Measurements from ENCODE around the gene WNT4. TPM values are rescaled to one million over a fixed set of nuclear protein-coding genes. Genes with fewer than 3 reads are reported as not detected.

WNT4 gene
- total and polyA plus RNA-seq, 10 donors = 0.07 to 0.47 (median 0.16) TPM; not detected in 1

GRCh38 chr1:22075718-22076117 lies 67.2 kb downstream of the WNT4 start:
- no peak for DNase-seq
- 9 to 27% (median 16%) methylated on average over 2 of the region's 2 CpGs for WGBS, 5 donors
- Histone ChIP-seq H3K27me3 (replicated peaks in 1 of 7) (no peaks in the 10 kb centered on the region), H3K4me3 (peak overlapping the region in 4 of 8 donors; percentile 1 to 41 (median 12)), H3K4me1 (peaks cover 70 to 100% (median 98%) of the 10 kb centered on the region in 6 donors), H3K9me3 (peaks cover 0 to 3% (median 0%) of the 10 kb centered on the region in 8 donors), H3K27ac (peak overlapping the region; percentile 16 to 73 (median 50)), H3K36me3 (peaks cover 0 to 61% (median 20%) of the 10 kb centered on the region in 6 donors)
- intact Hi-C loops (cut with DNase I; ENCODE audit: low total_unique reads) = no loop called here
- no peak for TF ChIP-seq POLR2AphosphoS5 (IDR thresholded peaks at IDR 0.05)
- no peak for TF ChIP-seq CTCF (IDR thresholded peaks at IDR 0.05 in 8 of 11, conservative IDR thresholded peaks at IDR 0.05 in 3 of 11)

- Histone ChIP-seq H3K36me3 (peaks cover 0 to 58% (median 15%) of the 10 kb centered on the region in 6 donors), H3K27ac (peak overlapping the region in 4 of 8 donors; percentile 46 to 73 (median 66)), H3K9me3 (peaks cover 0 to 7% (median 0%) of the 10 kb centered on the region in 8 donors), H3K4me3 (peak overlapping the region in 1 of 8 donors; percentile 41), H3K27me3 (replicated peaks in 1 of 7) (no peaks in the 10 kb centered on the region), H3K4me1 (peaks cover 69 to 100% (median 95%) of the 10 kb centered on the region in 6 donors)
- intact Hi-C loops (cut with DNase I; ENCODE audit: low total_unique reads) = no loop called here
- TF ChIP-seq POLR2AphosphoS5 (IDR thresholded peaks at IDR 0.05) = no peak
- no peak for TF ChIP-seq POLR2A (IDR thresholded peaks at IDR 0.05)
- no peak for TF ChIP-seq CTCF (IDR thresholded peaks at IDR 0.05 in 8 of 11, conservative IDR thresholded peaks at IDR 0.05 in 3 of 11)
- no peak for DNase-seq
- 15 to 25% (median 17%) methylated on average over 1 of the region's 1 CpG for WGBS, 5 donors
These were observed 68.1 kb downstream of the WNT4 start for GRCh38 chr1:22074803-22075202.

GRCh38 chr1:22071511-22071910 lies 71.4 kb downstream of the WNT4 start:
- WGBS, 5 donors = 53 to 72% (median 65%) methylated on average over 2 of the region's 2 CpGs
- DNase-seq = no peak
- Histone ChIP-seq H3K9me3 (peaks cover 0 to 7% (median 0%) of the 10 kb centered on the region in 8 donors), H3K36me3 (peaks cover 0 to 57% (median 2%) of the 10 kb centered on the region in 6 donors), H3K27ac (peak overlapping the region in 1 of 8 donors; percentile 2), H3K27me3 (replicated peaks in 1 of 7) (no peaks in the 10 kb centered on the region), H3K4me1 (peaks cover 50 to 100% (median 95%) of the 10 kb centered on the region in 6 donors), H3K4me3 (no peak overlapping the region)
- TF ChIP-seq POLR2A (IDR thresholded peaks at IDR 0.05) (no peak), CTCF (IDR thresholded peaks at IDR 0.05 in 8 of 11, conservative IDR thresholded peaks at IDR 0.05 in 3 of 11) (no peak), POLR2AphosphoS5 (IDR thresholded peaks at IDR 0.05) (no peak)
- intact Hi-C loops (cut with DNase I; ENCODE audit: low total_unique reads) = no loop called here

Other genes starting within 250 kb of the WNT4 start
- gene HSPG2, start 205.8 kb downstream of the WNT4 start, total RNA-seq = 100 to 1,000 TPM in 6 of 7 donors, 10 to 100 TPM in 1; 69.7 to 395 (median 178) TPM
- gene HSPG2, start 205.8 kb downstream of the WNT4 start, polyA plus RNA-seq = 10 to 100 TPM; 14.4 to 63.5 (median 15.0) TPM
- 1 to 10 TPM in 2 of 7 donors, under 1 TPM in 1, not detected in 4; 0.60 to 1.8 (median 1.3) TPM for gene CELA3B, start 166.1 kb downstream of the WNT4 start, total RNA-seq
- gene CELA3B, start 166.1 kb downstream of the WNT4 start, polyA plus RNA-seq = under 1 TPM; 0.08 to 0.38 (median 0.24) TPM
- 1 to 10 TPM in 3 of 7 donors, not detected in 4; 1.7 to 5.2 (median 3.9) TPM for gene CELA3A, start 141.4 kb downstream of the WNT4 start, total RNA-seq
- gene CELA3A, start 141.4 kb downstream of the WNT4 start, polyA plus RNA-seq = under 1 TPM; 0.45 to 0.94 (median 0.80) TPM
- 100 to 1,000 TPM; 209 to 254 (median 233) TPM for gene CDC42, start 90.4 kb downstream of the WNT4 start, total RNA-seq
- 100 to 1,000 TPM; 108 to 165 (median 155) TPM for gene CDC42, start 90.4 kb downstream of the WNT4 start, polyA plus RNA-seq